RWPE2 (cell line): ENCODE measurements around the gene CALHM3.

Experiments
- ATAC-seq: fragments of 200-7000 bp; cut with Tn5 transposase; 3 replicates; pipeline ENCODE4 v1.9.1; 2021; ENCODE audit warnings: low read depth
- DNase-seq: peaks from one replicate; pipeline ENCODE4 v3.0.0-alpha.2; 2020; ENCODE audit warnings: low spot score
- H3K27ac ChIP-seq: fragments of 450-650 bp; 2 replicates; pipeline ENCODE4 v1.5.1; 2017; ENCODE audit warnings: mild to moderate bottlenecking; ENCODE audit not compliant: poor library complexity, severe bottlenecking
- H3K27me3 ChIP-seq: fragments of 250-450 bp; sonication (Bioruptor Pico); 2 replicates; pipeline ENCODE4 v1.5.1; 2021; ENCODE audit warnings: mild to moderate bottlenecking, moderate library complexity; ENCODE audit not compliant: insufficient read depth, poor library complexity, severe bottlenecking
- H3K36me3 ChIP-seq: fragments of 250-450 bp; sonication (Bioruptor Pico); 2 replicates; pipeline ENCODE4 v1.5.1; 2020; ENCODE audit warnings: low read depth, mild to moderate bottlenecking, moderate library complexity
- H3K4me1 ChIP-seq: fragments of 250-450 bp; sonication (Bioruptor Pico); 2 replicates; pipeline ENCODE4 v1.5.1; 2021; ENCODE audit warnings: mild to moderate bottlenecking, moderate library complexity; ENCODE audit not compliant: insufficient read depth, poor library complexity, severe bottlenecking
- H3K4me3 ChIP-seq: fragments of 250-450 bp; sonication (Bioruptor Pico); 2 replicates; pipeline ENCODE4 v1.5.1; 2021; ENCODE audit warnings: mild to moderate bottlenecking, moderate library complexity; ENCODE audit not compliant: severe bottlenecking
- H3K9me3 ChIP-seq: fragments of 250-450 bp; sonication (Bioruptor Pico); 2 replicates; pipeline ENCODE4 v1.5.1; 2021; ENCODE audit warnings: mild to moderate bottlenecking, moderate library complexity; ENCODE audit not compliant: severe bottlenecking
- TF ChIP-seq, protein P1 (sequence below): fragments of 450-650 bp; IDR thresholded peaks from one replicate; pipeline ENCODE4 v1.5.1; 2017; ENCODE audit warnings: mild to moderate bottlenecking, moderate library complexity; ENCODE audit not compliant: poor library complexity, severe bottlenecking

The CALHM3 gene

DNA sequence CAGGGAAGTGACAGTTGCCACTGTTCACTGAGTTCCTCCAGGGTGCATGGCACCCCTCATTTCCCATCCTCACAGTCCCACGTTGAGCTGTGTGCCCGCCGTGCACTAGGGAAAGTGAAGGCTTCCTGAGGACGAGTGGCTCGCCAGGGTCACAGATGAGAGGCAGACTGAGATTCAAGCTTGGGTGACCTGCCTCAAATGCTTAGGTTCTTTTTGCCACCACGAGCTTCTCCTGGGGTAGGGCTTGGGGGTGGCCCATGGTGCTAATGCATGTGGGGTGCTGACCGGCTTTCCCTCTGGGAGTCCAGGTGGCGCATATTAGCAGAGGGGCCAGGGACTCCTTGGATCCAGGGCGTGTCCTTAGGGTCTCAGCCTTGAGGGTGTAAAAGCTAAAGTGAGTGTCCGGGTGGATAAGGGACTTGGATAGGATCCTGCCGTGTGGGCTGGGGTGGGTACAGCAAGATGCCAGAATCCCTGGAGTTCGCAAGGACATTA is 28.8 kb downstream of the CALHM3 start:
- ATAC-seq (no peak), DNase-seq (no peak)
- Histone ChIP-seq H3K27me3 (no peaks in the 10 kb centered on the region), H3K27ac (peak overlapping the region; percentile 37), H3K36me3 (peaks cover 14% of the 10 kb centered on the region), H3K9me3 (no peaks in the 10 kb centered on the region), H3K4me1 (peaks cover 8% of the 10 kb centered on the region), H3K4me3 (no peak overlapping the region)
- TF ChIP-seq, protein P1, sequence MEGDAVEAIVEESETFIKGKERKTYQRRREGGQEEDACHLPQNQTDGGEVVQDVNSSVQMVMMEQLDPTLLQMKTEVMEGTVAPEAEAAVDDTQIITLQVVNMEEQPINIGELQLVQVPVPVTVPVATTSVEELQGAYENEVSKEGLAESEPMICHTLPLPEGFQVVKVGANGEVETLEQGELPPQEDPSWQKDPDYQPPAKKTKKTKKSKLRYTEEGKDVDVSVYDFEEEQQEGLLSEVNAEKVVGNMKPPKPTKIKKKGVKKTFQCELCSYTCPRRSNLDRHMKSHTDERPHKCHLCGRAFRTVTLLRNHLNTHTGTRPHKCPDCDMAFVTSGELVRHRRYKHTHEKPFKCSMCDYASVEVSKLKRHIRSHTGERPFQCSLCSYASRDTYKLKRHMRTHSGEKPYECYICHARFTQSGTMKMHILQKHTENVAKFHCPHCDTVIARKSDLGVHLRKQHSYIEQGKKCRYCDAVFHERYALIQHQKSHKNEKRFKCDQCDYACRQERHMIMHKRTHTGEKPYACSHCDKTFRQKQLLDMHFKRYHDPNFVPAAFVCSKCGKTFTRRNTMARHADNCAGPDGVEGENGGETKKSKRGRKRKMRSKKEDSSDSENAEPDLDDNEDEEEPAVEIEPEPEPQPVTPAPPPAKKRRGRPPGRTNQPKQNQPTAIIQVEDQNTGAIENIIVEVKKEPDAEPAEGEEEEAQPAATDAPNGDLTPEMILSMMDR: no peak

DNA sequence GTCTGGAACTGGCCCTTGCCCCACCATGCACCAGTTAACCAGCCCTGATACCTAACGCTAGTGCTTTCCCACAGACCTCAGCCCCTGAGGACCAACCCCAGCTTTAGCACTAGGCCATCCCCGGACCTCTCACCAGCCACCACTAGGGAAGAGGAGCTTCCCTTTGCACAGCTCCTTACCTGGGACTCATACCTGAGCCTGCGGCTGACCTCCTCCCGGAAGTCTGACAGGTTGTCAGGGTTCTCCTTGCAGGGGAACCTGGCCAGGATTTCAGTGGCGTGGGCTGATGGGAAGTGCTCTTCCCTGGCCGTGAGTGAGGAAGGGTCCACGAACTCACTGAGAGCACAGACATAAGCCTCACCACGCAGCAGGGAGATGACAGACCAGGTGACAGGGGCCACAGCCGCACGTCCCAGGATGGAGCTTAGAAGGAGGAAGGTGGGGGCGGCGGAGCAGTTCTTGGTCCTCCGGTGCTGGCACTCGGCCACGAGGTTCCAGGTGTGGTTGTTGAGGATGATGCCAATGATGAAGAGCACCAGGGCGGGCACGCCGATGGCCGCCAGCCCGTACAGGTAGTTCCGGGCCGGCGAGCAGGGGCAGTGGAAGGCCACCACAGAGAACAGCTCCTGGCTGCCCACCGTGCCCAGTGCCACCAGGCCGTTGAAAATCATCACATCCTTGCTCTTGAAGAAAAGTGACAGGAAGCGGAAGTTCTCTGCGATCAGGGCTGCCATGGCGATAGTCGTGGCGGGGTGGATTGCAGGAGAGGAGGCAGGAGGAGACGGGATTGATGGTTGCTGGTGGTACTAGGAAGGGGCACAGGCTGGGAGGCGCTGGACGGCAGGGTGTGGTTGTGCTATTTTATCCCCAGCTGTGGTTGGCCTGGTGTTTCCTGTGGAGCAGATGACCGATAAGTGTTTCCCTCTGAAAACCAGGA is 29.6 kb downstream of the CALHM3 start:
- Histone ChIP-seq H3K27me3 (no peaks in the 10 kb centered on the region), H3K27ac (no peak overlapping the region), H3K36me3 (peaks cover 22% of the 10 kb centered on the region), H3K9me3 (no peaks in the 10 kb centered on the region), H3K4me3 (no peak overlapping the region), H3K4me1 (peaks cover 8% of the 10 kb centered on the region)
- TF ChIP-seq, protein P1: no peak
- DNase-seq (no peak), ATAC-seq (no peak)

DNA sequence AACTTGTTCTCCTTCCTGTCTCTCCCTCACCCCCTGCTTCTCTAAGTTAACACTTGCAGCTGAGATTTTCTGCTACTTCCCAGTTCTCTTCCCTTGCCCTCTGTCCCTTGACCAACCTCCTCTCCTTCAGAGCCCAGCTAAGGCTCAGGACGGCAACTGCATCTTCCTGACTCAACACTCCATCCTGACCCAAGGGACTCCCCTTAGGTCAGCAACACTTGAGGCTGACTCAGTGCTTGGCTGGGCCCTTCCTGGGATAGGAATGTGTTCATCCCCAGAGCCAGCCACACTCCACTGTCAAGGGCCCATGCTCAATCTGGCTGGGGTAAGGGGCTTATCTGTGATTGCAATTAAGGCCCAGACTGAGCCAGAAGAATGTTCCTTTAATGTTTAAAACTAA is 30.3 kb downstream of the CALHM3 start:
- Histone ChIP-seq H3K27ac (no peak overlapping the region), H3K27me3 (no peaks in the 10 kb centered on the region), H3K36me3 (peaks cover 29% of the 10 kb centered on the region), H3K4me3 (no peak overlapping the region), H3K9me3 (no peaks in the 10 kb centered on the region), H3K4me1 (peaks cover 8% of the 10 kb centered on the region)
- ATAC-seq (peak; percentile 62), DNase-seq (no peak)
- TF ChIP-seq, protein P1: no peak

DNA sequence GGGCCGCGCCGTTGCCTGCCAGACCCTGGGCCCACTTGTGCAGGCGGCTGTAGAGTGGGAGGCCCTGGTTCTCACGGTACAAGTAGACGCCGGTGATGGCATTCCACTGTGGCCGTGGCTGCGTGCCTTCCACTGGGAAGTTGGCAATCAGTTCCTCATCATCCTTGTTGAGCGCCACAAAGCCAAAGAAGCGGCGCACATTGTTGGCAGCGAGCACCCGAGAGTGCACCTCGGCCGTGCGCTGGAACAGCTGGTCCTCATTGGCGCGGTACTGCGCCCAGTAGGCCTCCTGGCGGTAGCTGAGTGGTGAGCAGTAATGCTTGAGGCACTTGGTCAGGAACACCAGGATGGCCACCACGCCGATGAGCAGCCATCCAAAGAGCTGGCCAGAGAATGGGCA is 31.9 kb downstream of the CALHM3 start:
- no peak overlapping the region for H3K27ac ChIP-seq
- no peaks in the 10 kb centered on the region for H3K9me3 ChIP-seq
- ATAC-seq (no peak), DNase-seq (no peak)
- H3K36me3 ChIP-seq: peaks cover 45% of the 10 kb centered on the region
- peaks cover 8% of the 10 kb centered on the region for H3K4me1 ChIP-seq
- H3K27me3 ChIP-seq: no peaks in the 10 kb centered on the region
- TF ChIP-seq, protein P1: no peak
- H3K4me3 ChIP-seq: no peak overlapping the region
